Adrenal gland (tissue), 12 donors: ENCODE data around the gene HOXC13. TPM values are rescaled to one million over a fixed set of nuclear protein-coding genes. Genes with fewer than 3 reads are reported as not detected.

Experiments
- DNase-seq, 7 donors: peaks; one replicate each; pipeline ENCODE4 v3.0.0-alpha.2; 2019 to 2020
- H3K27ac ChIP-seq, 5 donors: fragments of 200-600 bp; sonication (generic) in 4 of 5; 1 replicate in 3 of 5; 2 replicates in 2 of 5; pipeline versions ENCODE4 v1.5.1 to v1.8.0; 2016 to 2020; ENCODE audit warnings: mild to moderate bottlenecking in 1 of 5
- H3K27me3 ChIP-seq: fragments of 200-600 bp; 2 replicates; pipeline ENCODE4 v1.8.0; 2021
- H3K36me3 ChIP-seq, 2 donors: fragments of 200-600 bp; replicated peaks in 1 of 2; 1 replicate in 1 of 2; 2 replicates in 1 of 2; pipeline versions ENCODE4 v1.5.1 to v1.8.0; 2018 to 2022
- H3K4me1 ChIP-seq, 2 donors: fragments of 200-600 bp; replicated peaks in 1 of 2; 1 replicate in 1 of 2; 2 replicates in 1 of 2; pipeline versions ENCODE4 v1.5.1 to v1.8.0; 2018 to 2021
- H3K4me3 ChIP-seq, 4 donors: fragments of 200-600 bp; sonication (generic) in 3 of 4; one replicate each; pipeline ENCODE4 v1.5.1; 2016 to 2018
- H3K9me3 ChIP-seq, 3 donors: fragments of 200-600 bp; sonication (generic) in 1 of 3; replicated peaks in 1 of 3; 1 replicate in 2 of 3; 2 replicates in 1 of 3; pipeline versions ENCODE4 v1.5.1 to v1.8.0; 2016 to 2021
- CTCF ChIP-seq, 6 experiments: fragments of 450-650 bp in 4 of 6; fragments of 200-600 bp in 2 of 6; sonication (generic) in 1 of 6; IDR thresholded peaks; 1 replicate in 5 of 6; 2 replicates in 1 of 6; pipeline versions ENCODE4 v1.5.1 to v1.8.0; 2016 to 2021; ENCODE audit warnings: antibody characterized with exemption in 6 of 6, mild to moderate bottlenecking in 2 of 6, moderate library complexity in 1 of 6
- POLR2A ChIP-seq, 2 donors: fragments of 450-650 bp; IDR thresholded peaks; one replicate each; pipeline ENCODE4 v1.6.1; 2017; ENCODE audit warnings: antibody characterized with exemption in 2 of 2, mild to moderate bottlenecking in 2 of 2, moderate library complexity in 1 of 2
- WGBS, 4 donors: extraction: QIAGEN DNeasy Blood & Tissue Kit in 2 of 4; methylation state at CpG; one replicate each; pipeline versions ENCODE4 v1.1.5 to v1.1.7; 2013 to 2017; 5-methylcytosine and 5-hydroxymethylcytosine counted together
- intact Hi-C, 2 donors: fragments of 100-400 bp; cut with DNase I; formaldehyde crosslinking; loops; one replicate each; pipeline versions ENCODE4 v1.14.1 to v1.15.0; 2022 to 2023
- polyA plus RNA-seq, 3 donors: library from polyadenylated mRNA; stranded (reverse); fragments of 200-250 nt in 2 of 3; fragments of 350-450 nt in 1 of 3; fragmentation: Illumina TruSeq in 1 of 3; extraction: RNeasy Lipid Tissue Mini Kit (QIAGEN cat#74804) in 1 of 3; gene quantifications; one replicate each; pipeline ENCODE4 v1.2.3, GENCODE V29; 2013 to 2014
- total RNA-seq, 9 donors: library from RNA; depleted of rRNA in 4 of 9; stranded (reverse); fragments of >200 nt in 4 of 9; fragments of 120-200 nt in 1 of 9; fragmentation: NEBNext Ultra II Directional in 1 of 9; extraction: Animal tissue kit (Norgen Biotek cat#: 25700) in 1 of 9; gene quantifications; one replicate each; pipeline versions ENCODE4 v1.1.0 to v1.2.4, GENCODE V29; 2013 to 2023
- donor health status: healthy with polysubstance abuse.
- donor health status: Bipolar disorder and iron deficiency.
- donor health status: DM: yes; HTN: yes; CAD: no.
- donor health status: DM: no; HTN: no; CAD: no.
- donor health status: DM: no; HTN: no; CAD: no.
- donor health status: DM: yes; HTN: yes; CAD: no.

Gene HOXC13
- total and polyA plus RNA-seq, 12 donors: 0.11 TPM; not detected in 11

- no peak overlapping the region for H3K27ac ChIP-seq
- 53 to 67% (median 57%) methylated on average over 7 of the region's 7 CpGs for WGBS, 4 donors
- peaks cover 88% of the 10 kb centered on the region for H3K27me3 ChIP-seq
- intact Hi-C loops: no loop called here
- TF ChIP-seq CTCF (IDR thresholded peaks at IDR 0.05): no peak
- no peak for TF ChIP-seq POLR2A (IDR thresholded peaks at IDR 0.05)
- no peak for DNase-seq
- H3K4me1 ChIP-seq: peaks cover 3 to 5% of the 10 kb centered on the region in 2 donors
- no peaks in the 10 kb centered on the region for H3K36me3 ChIP-seq
- no peak overlapping the region for H3K4me3 ChIP-seq
- H3K9me3 ChIP-seq: no peaks in the 10 kb centered on the region
Observed at GRCh38 chr12:53980104-53980801, 41.6 kb downstream of the HOXC13 start.

GRCh38 chr12:53980802-53981496 lies 42.3 kb downstream of the HOXC13 start:
- DNase-seq: no peak
- TF ChIP-seq POLR2A (IDR thresholded peaks at IDR 0.05) (no peak), CTCF (IDR thresholded peaks at IDR 0.05) (no peak)
- Histone ChIP-seq H3K9me3 (no peaks in the 10 kb centered on the region), H3K27ac (no peak overlapping the region), H3K27me3 (peaks cover 88% of the 10 kb centered on the region), H3K4me1 (peaks cover 4 to 9% of the 10 kb centered on the region in 2 donors), H3K36me3 (no peaks in the 10 kb centered on the region), H3K4me3 (no peak overlapping the region)
- intact Hi-C loops: no loop called here
- 42 to 60% (median 53%) methylated on average over 15 of the region's 15 CpGs for WGBS, 4 donors

GRCh38 chr12:53981634-53982565 lies 43.3 kb downstream of the HOXC13 start:
- intact Hi-C loops: no loop called here
- H3K27me3 ChIP-seq: peaks cover 88% of the 10 kb centered on the region
- TF ChIP-seq CTCF (IDR thresholded peaks at IDR 0.05) (no peak), POLR2A (IDR thresholded peaks at IDR 0.05) (no peak)
- no peaks in the 10 kb centered on the region for H3K9me3 ChIP-seq
- 37 to 46% (median 42%) methylated on average over 28 to 30 of the region's 30 CpGs for WGBS, 4 donors
- no peak for DNase-seq
- no peak overlapping the region for H3K4me3 ChIP-seq
- peaks cover 4 to 13% of the 10 kb centered on the region in 2 donors for H3K4me1 ChIP-seq
- H3K36me3 ChIP-seq: no peaks in the 10 kb centered on the region
- no peak overlapping the region for H3K27ac ChIP-seq
